Left forelimb (tissue), 1 donor: ENCODE data around the gene LRP2.

Experiments used
- DNase-seq: peaks from one replicate; pipeline ENCODE4 v3.0.0-alpha.2; 2018; ENCODE audit warnings: low spot score

LRP2 gene

GRCh38 chr2:169090133-169090820 is 272.1 kb downstream of the LRP2 start:
- DNase-seq, result no peak

DNA sequence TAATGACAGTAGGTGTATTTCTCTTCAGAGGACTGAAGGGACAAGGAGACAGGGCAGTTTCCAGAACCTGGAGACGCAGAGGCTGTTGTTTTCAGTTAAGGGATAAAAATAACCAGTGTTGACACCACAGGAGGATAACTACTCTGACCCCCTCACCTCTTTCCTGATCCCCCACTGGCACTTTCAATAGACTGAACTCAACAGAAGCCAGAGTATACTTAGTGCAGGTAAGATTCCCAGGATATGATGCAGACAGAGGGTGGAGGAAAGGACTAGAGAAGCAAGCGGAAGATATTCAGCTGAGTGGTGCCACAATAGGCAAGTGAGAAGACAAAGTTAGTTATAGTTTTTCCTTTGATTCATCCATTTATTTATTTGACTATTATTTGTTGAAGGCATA is 273.2 kb downstream of the LRP2 start:
- DNase-seq, result no peak

- DNase-seq, result no peak
Observed at GRCh38 chr2:169087757-169088379, 274.5 kb downstream of the LRP2 start.

GRCh38 chr2:169086893-169087467 is 275.4 kb downstream of the LRP2 start:
- no peak for DNase-seq

DNA sequence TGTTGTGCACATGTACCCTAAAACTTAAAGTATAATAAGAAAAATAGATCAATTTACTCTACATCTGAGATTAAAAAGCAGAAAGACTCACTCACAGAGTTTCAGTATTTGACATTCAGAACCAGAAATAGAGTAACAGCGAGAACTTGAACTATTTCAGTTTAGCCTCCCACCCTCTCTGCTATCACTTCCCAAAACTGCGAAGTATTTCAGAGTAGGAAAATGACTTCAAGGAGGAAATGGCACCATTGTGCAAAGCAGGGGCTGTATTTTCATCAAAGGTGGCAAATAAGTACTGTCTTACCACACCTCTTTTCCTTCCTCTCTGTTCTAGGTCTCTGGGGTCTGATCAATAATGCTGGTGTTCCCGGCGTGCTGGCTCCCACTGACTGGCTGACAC is 279.3 kb downstream of the LRP2 start:
- DNase-seq, result no peak

GRCh38 chr2:169081551-169081950 is 280.8 kb downstream of the LRP2 start:
- no peak for DNase-seq

DNA sequence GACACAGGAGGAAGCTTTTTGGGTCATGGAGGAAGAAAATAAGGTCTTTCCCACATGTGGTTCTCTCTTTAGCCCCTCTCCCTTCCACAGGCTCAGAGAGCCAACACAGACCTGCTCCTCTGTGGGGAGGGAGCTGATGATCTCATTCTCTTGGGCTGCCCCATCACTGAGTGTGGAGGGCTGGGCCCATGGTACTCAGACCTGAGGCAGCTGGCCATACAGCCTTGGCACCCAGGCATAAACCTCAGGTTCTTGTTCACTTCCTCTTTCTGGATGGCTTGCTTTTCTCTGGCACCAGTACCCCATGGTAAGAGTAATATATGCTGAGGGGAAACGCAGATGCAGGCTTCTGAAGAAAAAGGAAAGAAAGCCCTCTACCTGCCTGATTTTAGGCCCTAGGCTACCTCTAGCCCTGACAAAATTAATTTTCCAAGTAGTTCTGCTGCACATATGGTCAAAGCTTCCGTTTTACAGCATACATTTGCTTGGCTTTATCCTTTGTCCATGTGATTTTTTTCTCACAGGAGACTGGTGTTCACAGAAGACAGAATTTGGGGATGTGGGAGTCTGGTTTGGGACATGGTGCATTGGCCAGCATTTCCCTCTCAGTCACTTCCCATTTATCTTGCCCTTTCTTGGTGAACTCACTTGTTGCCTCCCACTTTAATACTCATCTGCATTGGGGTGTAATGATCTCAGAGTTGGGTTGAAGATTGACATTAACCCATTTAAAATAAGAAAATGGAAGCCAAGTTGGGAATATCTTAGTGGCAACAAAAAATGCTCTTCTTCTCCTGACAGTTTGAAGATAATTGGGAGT is 281.9 kb downstream of the LRP2 start:
- no peak for DNase-seq

DNA sequence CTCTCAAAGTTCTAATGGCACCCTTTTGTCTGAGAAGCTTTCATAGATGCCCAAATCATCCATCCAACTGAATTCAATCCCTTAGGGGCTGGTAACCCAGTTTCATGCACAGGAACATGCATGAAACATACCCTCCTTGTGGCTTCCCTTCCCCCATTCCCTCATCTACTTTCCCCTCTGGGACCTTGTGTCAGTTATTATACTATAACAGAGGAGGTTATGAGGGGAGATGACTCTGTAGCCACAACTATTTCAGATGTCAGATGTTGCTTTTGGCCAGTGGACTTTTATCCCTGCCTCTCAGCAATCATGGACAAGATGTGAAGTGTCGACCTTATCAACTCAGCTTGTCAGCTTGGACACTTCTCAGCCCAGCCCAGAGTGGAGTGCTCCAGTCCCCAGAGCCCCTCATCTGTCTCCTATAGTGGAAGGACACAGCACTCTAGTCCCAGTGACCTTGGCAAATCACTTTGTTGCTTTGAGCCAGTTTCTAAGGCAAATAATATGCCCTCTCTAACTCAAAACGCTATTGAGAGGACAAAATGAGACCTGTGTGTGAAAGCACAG is 284.6 kb downstream of the LRP2 start:
- no peak for DNase-seq
